Fibroblast of lung (primary cell): ENCODE measurements around the gene SLC30A10. TPM values are rescaled to one million over a fixed set of nuclear protein-coding genes. Genes with fewer than 3 reads are reported as not detected.

Source experiments
- DNase-seq, 2 donors: peaks; one replicate each; pipeline versions ENCODE4 v3.0.0 to v3.0.0-alpha.2; 2010; ENCODE audit warnings: low read depth in 2 of 2
- H2AFZ ChIP-seq: 2 replicates; pipeline ENCODE4 v1.5.1; 2012; ENCODE audit warnings: low read length, control low read depth, inconsistent platforms
- H3K27ac ChIP-seq: 2 replicates; pipeline ENCODE4 v1.5.1; 2011; ENCODE audit warnings: low read length, control low read depth; ENCODE audit not compliant: insufficient read depth
- H3K27me3 ChIP-seq: 2 replicates; pipeline ENCODE4 v1.5.1; 2011; ENCODE audit warnings: mild to moderate bottlenecking, low read length; ENCODE audit not compliant: control insufficient read depth, insufficient read depth
- H3K36me3 ChIP-seq: 2 replicates; pipeline ENCODE4 v1.5.1; 2011; ENCODE audit warnings: low read length; ENCODE audit not compliant: control insufficient read depth, insufficient read depth
- H3K4me1 ChIP-seq: 2 replicates; pipeline ENCODE4 v1.5.1; 2011; ENCODE audit warnings: low read length; ENCODE audit not compliant: control insufficient read depth, insufficient read depth; ENCODE audit errors: extremely low read depth
- H3K4me2 ChIP-seq: 2 replicates; pipeline ENCODE4 v1.5.1; 2011; ENCODE audit warnings: low read length, control low read depth; ENCODE audit not compliant: insufficient read depth; ENCODE audit errors: extremely low read depth
- H3K4me3 ChIP-seq, 4 experiments: fragments of 200-600 bp in 1 of 4; sonication (generic) in 1 of 4; replicated peaks in 1 of 4; 2 replicates each; pipeline ENCODE4 v1.5.1; 2011 to 2016; ENCODE audit warnings: low read length in 4 of 4, low read depth in 3 of 4, mild to moderate bottlenecking in 3 of 4, control low read depth in 2 of 4, inconsistent platforms in 1 of 4, mixed read lengths in 1 of 4; ENCODE audit not compliant: insufficient read depth in 1 of 4; ENCODE audit errors: control extremely low read depth in 1 of 4
- H3K79me2 ChIP-seq: 2 replicates; pipeline ENCODE4 v1.5.1; 2012; ENCODE audit warnings: mild to moderate bottlenecking, low read length, inconsistent platforms; ENCODE audit not compliant: control insufficient read depth, insufficient read depth
- H3K9ac ChIP-seq: 2 replicates; pipeline ENCODE4 v1.5.1; 2011; ENCODE audit warnings: mild to moderate bottlenecking, low read length, control low read depth; ENCODE audit not compliant: insufficient read depth
- H3K9me3 ChIP-seq: 2 replicates; pipeline ENCODE4 v1.5.1; 2012; ENCODE audit warnings: low read depth, low read length; ENCODE audit not compliant: control insufficient read depth, insufficient read depth
- H4K20me1 ChIP-seq: 2 replicates; pipeline ENCODE4 v1.5.1; 2011; ENCODE audit warnings: low read length; ENCODE audit not compliant: control insufficient read depth, insufficient read depth; ENCODE audit errors: extremely low read depth
- CTCF ChIP-seq, 2 donors: IDR thresholded peaks in 1 of 2; conservative IDR thresholded peaks in 1 of 2; 1 replicate in 1 of 2; 2 replicates in 1 of 2; pipeline ENCODE4 v1.5.1; 2011 to 2012; ENCODE audit warnings: low read length in 2 of 2, control low read depth in 1 of 2, inconsistent platforms in 1 of 2, low read depth in 1 of 2, mild to moderate bottlenecking in 1 of 2
- EZH2 ChIP-seq: IDR thresholded peaks from 2 replicates; pipeline ENCODE4 v1.5.1; 2012; ENCODE audit warnings: low read length, control low read depth, mild to moderate bottlenecking; ENCODE audit errors: missing control alignments
- polyA plus RNA-seq, 2 donors: library from polyadenylated mRNA; depleted of rRNA in 1 of 2; stranded (reverse) in 1 of 2; unstranded in 1 of 2; fragments of >200 nt; gene quantifications; 2 replicates each; pipeline ENCODE4 v1.2.1, GENCODE V29; 2011 to 2012; ENCODE audit warnings: missing spikeins in 1 of 2
- total RNA-seq: library from RNA; depleted of rRNA; stranded (reverse); fragments of >200 nt; gene quantifications from 2 replicates; pipeline ENCODE4 v1.2.1, GENCODE V29; 2014

Gene SLC30A10
- total and polyA plus RNA-seq, 2 donors (not counting 1 experiment from before 2014, with no cell fraction given), result not detected

GRCh38 chr1:219902951-219903350 lies 25.4 kb downstream of the SLC30A10 start:
- no peak overlapping the region for H2AFZ ChIP-seq
- DNase-seq, result no peak
- H3K4me3 ChIP-seq, result no peak overlapping the region
- no peaks in the 10 kb centered on the region for H3K36me3 ChIP-seq
- no peaks in the 10 kb centered on the region for H3K9me3 ChIP-seq
- no peak overlapping the region for H3K4me2 ChIP-seq
- no peak overlapping the region for H3K27ac ChIP-seq
- H3K27me3 ChIP-seq, result no peaks in the 10 kb centered on the region
- H4K20me1 ChIP-seq, result no peaks in the 10 kb centered on the region
- no peak overlapping the region for H3K9ac ChIP-seq
- TF ChIP-seq CTCF (conservative IDR thresholded peaks at IDR 0.05 in 1 of 2, IDR thresholded peaks at IDR 0.05 in 1 of 2; ENCODE audit: low read depth in 1 of 2, low read length in 2 of 2), result no peak
- no peak for TF ChIP-seq EZH2
- no peaks in the 10 kb centered on the region for H3K79me2 ChIP-seq
- H3K4me1 ChIP-seq, result no peaks in the 10 kb centered on the region

GRCh38 chr1:219900882-219901281 lies 27.5 kb downstream of the SLC30A10 start:
- no peaks in the 10 kb centered on the region for H3K4me1 ChIP-seq
- DNase-seq, result no peak
- no peak overlapping the region for H3K4me3 ChIP-seq
- H3K27ac ChIP-seq, result no peak overlapping the region
- no peaks in the 10 kb centered on the region for H3K27me3 ChIP-seq
- H2AFZ ChIP-seq, result no peak overlapping the region
- no peaks in the 10 kb centered on the region for H4K20me1 ChIP-seq
- H3K9ac ChIP-seq, result no peak overlapping the region
- H3K79me2 ChIP-seq, result no peaks in the 10 kb centered on the region
- no peaks in the 10 kb centered on the region for H3K36me3 ChIP-seq
- H3K9me3 ChIP-seq, result no peaks in the 10 kb centered on the region
- no peak overlapping the region for H3K4me2 ChIP-seq
- TF ChIP-seq EZH2 (no peak), CTCF (conservative IDR thresholded peaks at IDR 0.05 in 1 of 2, IDR thresholded peaks at IDR 0.05 in 1 of 2; ENCODE audit: low read depth in 1 of 2, low read length in 2 of 2) (no peak)

- no peak overlapping the region for H3K9ac ChIP-seq
- no peaks in the 10 kb centered on the region for H3K4me1 ChIP-seq
- no peaks in the 10 kb centered on the region for H3K9me3 ChIP-seq
- H3K27me3 ChIP-seq, result no peaks in the 10 kb centered on the region
- no peaks in the 10 kb centered on the region for H3K79me2 ChIP-seq
- no peak for TF ChIP-seq EZH2
- no peak for TF ChIP-seq CTCF (conservative IDR thresholded peaks at IDR 0.05 in 1 of 2, IDR thresholded peaks at IDR 0.05 in 1 of 2; ENCODE audit: low read depth in 1 of 2, low read length in 2 of 2)
- no peak overlapping the region for H3K4me2 ChIP-seq
- no peak overlapping the region for H2AFZ ChIP-seq
- no peak overlapping the region for H3K27ac ChIP-seq
- H4K20me1 ChIP-seq, result no peaks in the 10 kb centered on the region
- DNase-seq, result peak in 1 of 2 donors; percentile 1
- no peaks in the 10 kb centered on the region for H3K36me3 ChIP-seq
- H3K4me3 ChIP-seq, result no peak overlapping the region
Measured at GRCh38 chr1:219900201-219900600, 28.2 kb downstream of the SLC30A10 start.
